COR-L47 (cell line): ENCODE results near the gene AQP7.
"Not testable (repeated sequence)": the region's sequence is repeated elsewhere in the genome, so short reads cannot be mapped to it uniquely, and the experiment has no call there.

ENCODE experiments used
- DNase-seq: peaks from one replicate; lab custom pipeline; 2025; lab: John Stamatoyannopoulos, UW

AQP7 gene

DNA sequence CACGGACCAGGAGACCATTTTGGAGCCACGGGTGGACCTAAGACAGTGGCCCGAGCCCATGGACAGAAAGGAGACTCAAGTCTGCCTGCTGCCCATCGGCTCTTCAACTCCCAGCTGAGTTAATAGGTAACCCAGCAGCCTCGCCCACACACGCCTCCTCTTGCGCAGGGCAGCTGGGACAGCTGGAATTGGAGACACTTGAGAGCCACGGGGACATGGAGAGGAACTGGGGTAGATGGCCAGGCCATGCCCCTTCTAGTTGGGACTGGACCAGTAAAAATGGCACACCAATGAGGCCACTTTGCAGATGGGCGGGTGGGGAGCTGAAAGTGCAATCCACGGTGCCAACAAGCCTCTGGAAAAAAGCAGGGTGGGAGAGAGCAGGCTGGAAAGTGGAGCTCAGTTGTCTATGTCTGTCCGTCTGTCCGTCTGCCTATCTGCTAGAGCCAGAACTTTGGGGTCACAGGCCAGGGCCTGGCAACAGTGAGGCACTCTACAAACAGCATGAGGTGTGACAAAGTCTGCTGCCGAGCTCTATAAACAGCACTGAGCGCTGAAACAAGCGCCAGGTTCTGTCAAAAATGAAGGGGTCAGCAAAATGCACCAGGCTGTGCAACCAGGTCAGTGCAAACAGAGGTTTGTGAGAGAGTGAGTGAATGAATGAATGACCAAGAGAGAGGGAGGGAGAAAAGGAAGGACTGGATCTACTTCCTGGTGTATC, 7.0 kb downstream of the AQP7 start:
- not testable (repeated sequence) for DNase-seq

DNA sequence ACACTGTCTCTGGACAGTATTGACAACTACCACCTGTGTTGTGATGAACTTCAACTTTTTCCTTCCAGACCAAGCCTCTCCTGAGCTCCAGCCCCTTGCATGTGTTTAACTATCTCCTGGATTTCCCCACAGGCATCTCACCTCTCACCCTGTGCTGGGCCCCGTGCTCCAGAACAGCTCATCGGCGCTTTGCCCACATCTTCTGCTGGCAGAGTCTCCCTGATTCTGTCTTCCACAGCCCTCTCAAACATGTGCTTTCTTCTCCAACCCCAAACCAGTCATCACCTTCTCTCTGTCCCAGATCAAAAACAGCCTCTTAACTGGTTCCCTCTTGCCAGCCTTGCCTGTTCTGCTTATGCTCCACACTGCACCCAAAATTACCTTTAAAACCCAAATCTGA, 8.4 kb downstream of the AQP7 start:
- DNase-seq: not testable (repeated sequence)

DNA sequence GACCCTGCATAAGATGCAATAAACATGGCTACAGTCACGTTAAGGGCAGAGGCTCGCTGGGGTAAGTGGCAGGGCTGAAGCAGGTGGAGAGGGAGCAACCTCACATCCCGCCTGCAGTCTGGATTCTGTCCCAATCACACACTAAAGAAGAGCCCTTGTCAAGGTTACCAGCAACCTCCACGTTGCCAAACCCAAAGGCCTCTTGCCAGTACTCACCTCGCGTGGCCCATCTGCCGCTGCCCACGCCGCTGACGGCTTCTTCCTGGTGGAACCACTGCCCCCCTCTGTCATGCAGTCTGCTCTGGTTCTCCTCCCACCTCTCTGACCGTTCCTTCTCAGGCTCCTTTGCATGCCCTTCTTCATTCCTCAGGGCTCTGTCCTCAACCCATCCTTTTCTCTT, 8.8 kb downstream of the AQP7 start:
- DNase-seq: no peak

DNA sequence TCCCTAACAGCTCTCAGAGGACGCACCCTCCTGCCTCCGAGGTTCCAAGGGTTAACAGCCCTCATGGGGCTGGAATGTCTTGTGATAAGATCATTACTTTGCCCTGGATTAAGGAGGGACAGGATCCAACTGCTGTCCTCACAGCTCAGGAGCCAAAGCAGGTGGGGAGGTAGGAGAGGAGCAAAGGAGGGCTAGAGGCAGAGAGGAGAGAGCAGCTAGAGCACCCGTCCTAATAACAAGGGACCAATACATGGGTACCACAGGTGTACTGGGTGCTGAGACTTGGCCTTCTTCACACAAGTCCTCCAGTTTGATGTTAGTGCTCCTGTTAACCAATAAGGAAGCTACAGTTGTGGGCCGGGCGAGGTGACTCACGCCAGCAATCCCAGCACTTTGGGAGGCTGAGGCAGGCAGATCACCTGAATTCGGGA, 9.8 kb downstream of the AQP7 start:
- DNase-seq: not testable (repeated sequence)

DNA sequence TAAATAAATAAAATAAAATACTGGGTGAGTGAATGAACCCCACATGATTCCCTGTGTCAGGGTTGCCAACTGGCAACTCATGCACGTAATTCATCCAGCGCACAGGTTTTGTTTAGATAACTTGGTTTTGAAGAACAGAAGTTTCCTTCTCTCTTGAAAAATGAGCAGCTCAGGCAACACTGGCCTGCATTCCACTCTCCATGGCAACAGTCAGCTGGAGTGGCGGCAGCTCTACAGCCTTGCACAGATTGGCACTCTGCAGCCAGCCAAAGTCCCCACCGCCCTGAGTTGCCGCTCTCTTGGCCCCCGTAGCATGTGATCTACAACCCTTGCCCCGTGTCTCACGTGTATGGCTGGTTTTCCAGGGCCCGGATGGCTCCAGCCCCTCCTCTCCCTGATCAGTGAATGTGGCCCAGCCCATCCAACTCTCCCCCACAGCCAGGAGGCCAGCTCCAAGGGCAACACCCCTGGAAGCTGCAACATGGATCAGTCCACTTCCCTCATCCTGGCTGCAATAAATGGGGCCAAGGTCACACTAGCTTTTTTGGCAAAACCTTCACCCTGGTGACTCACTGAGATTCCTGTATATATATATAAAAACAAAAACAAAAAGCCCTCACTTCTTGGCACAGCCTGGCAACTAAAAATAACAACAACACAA, 11.1 kb downstream of the AQP7 start:
- DNase-seq: not testable (repeated sequence)

DNA sequence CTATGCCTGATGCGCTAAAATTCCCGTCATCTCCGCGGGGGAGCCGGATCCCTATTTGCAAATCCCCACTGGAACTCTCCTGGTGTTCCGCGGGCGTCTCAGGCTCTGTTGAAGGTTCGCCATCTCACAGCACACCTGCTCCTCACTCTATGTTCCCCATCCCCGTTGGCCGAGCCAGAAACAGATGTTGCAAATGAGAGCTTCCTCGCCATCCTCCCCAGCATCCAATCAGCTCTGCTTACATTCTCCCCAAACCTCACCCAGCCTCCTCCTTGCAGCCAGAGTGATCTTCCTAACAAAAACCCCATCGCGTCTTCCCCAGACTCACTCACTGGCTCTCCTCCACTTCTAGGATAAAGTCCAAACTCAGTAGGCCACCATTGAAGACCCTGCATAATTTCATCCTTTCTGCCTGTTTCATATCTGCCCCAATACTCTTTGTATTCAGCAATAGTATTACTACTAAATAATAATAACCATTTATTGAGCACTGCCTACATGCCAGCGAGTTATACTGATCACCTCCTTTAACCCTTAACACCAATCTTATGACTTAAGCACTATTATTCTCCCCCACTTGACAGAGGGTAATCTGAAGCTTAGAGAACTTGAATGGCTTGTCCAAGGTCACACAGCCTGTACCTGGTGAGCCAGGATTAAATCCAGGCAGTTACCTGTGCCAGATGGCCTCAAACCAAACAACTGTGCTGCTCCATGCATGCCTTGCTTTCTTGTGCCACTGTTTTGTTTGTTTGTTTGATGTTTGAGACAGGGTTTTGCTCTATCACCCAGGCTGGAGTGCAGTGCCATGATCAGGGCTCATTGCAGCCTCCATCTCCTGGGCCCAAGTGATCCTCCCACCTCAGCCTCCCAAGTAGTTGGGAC, 14.0 kb downstream of the AQP7 start:
- DNase-seq: no peak

DNA sequence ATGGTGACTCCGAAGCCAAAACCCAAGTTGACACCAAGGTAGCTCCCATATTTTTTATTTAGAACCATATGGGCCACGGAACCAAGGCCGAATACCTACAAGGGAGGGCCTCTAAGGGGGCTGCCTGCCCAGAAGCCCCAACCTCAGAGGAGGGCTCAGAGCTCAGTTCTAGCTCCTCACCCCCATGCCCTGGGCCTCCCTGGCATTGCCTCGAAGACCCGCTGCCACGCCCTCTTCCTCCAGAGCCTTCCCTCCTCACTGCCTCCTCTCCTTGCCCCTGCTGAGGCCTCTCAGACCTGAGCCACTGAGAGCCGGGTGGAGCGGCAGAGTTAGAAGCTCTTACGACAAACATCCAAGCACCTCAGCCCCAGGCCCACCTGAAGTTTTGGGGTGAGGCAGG, 15.4 kb downstream of the AQP7 start:
- DNase-seq: not testable (repeated sequence)

DNA sequence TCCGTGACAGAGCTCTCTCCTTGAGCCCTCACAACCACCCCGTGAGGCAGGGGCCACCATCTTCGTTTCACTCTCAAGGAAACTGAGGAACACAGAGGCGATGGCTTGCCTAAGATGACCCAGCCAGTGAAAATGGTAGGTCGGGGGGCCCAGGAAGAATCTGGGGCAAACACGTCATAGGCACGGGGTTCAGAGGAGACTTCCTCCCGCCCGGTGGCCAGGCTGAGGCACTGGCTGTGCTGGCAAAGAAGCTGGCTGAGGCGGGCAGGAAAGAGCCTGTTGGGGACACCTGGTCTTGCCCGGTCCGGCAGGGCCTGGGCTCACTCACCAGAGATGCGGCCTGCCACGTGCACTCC, 15.7 kb downstream of the AQP7 start:
- not testable (repeated sequence) for DNase-seq

DNA sequence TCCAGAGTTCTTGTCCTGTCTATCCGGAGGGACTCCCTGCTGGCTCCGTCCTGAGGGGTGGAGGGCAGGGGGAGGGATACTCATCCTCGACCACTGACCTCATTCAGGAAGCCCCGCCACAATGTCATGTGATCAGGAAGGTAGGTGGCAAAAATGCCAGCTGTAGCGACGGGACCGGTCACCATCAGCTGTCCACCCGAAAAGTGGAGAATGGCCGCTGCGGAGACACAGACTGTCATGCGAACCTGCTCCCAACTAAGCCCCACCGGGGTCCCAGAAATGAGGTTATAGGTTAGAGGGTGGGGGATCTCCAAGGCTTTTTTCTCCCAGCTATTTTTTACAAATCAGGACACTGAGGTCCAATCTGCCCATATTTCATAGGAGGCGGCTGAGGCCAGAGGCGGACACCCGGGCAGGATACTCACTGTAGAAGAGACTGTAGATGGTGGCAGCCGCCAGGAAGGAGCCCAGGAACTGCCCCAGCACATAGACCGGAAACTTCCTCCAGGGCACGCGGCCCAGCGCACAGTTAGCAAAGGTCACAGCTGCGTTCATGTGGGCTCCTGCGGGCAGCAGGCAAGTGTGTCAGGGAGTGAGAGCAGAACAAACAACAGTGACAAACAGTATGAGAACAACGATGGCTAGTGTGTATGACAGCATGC, 16.3 kb downstream of the AQP7 start:
- DNase-seq: not testable (repeated sequence)

DNA sequence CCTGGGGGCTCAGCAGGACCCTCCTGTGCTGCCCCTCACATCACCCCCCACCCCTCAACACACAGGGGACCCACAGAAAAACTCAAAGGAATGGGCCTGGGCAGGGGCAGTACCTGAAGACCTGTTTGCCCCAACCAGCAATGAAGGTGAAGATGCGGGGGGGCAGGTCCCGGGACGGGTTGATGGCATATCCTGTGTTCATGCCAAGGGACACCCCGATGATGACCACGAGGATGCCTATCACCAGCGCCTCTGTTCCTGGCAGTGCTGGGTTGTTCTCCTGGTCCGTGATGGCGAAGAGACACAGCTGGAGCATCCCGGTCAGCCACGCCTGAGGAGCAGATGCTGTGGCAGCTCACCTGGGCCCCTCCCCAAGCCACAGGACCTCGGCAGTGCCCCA, 16.8 kb downstream of the AQP7 start:
- not testable (repeated sequence) for DNase-seq

DNA sequence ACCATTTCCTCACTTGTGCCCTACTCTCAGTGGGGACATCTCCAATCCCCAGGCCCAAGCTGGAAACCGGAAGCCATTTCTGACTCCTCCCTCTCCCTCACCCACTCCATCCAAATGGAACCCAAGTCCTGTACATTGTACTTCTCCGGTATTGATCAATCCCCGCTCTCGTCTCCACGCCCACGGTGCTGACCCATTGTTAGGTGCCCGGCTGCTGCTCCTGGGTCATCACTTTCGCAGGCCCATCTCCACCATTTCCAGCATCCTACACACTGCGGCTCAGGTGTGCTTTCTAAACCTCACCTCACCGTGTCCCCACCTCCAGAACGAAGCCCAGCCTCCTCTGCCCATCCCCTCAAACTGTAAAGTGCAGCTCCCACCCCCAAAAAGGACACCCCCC, 19.0 kb downstream of the AQP7 start:
- DNase-seq: not testable (repeated sequence)

DNA sequence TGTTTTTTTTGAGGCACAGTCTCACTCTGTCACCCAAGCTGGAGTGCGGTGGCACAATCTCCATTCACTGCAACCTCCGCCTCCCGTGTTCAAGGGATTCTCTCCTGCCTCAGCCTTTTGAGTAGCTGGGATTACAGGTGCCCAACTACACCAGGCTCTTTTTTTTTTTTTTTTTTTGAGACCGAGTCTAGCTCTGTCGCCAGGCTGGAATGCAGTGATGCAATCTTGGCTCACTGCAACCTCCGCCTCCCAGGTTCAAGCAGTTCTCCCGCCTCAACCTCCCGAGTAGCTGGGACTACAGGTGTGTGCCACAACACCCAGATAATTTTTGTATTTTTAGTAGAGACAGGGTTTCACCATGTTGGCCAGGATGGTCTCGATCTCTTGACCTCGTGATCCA, 20.0 kb downstream of the AQP7 start:
- DNase-seq: not testable (repeated sequence)

DNA sequence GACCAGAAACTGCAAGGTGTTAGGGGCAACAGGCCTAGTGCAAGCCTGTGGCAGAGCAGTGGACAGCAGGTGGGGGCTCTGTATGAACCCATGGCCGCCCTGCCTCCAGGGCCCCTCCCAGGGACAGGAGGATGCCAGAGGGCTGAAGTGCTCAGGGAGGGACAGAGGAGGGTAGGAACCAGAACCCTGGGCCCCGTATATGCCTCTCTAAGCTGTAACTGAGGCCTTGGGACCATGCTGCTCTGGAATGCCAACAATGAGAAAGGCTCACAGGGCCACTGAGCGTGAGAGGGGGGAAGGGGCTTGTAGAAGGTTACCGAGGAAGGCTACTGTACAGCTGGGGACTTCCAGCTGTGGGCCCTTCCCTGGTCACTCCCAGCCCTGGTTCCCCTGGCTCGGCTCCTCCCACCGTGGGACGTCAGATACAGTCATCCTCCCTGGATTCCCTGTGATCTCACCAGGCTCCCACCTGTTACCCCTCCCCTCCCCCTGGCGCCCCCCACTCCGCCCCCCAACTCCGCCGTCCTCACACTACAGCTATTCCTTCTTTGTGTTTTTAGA, 21.1 kb downstream of the AQP7 start:
- no peak for DNase-seq

DNA sequence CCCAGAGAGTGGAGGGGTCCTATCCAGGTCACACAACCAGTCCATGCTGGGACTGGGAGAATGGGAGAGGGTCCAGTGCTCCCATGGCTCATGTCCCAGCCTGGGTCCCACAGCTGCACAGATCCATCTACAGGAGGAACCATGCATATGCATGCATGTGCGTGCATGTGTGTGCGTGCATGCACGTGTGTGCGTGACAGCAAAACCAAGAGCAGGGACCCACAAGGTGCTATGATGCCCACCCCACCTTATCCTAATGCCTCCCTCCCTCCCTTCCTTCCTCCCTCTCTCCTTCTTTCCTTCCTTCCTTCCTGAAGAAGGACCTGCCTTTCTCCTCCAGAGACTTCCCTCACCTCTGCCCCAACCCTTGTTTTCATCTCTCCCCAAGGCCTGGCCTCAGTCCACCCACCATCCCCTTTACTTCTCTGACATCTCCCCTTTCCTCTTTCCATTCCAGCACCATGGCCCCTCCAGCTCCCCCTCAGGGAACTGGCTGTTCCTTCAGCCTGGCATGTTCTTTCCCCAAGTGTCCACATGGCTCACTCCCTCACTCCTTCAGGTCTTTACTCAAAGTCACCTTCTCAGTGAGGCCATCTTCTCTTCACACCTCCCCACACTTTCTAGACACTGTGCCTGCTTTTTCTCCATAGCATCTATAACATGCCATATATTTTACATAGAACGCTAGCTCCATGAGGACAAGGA, 21.8 kb downstream of the AQP7 start:
- no peak for DNase-seq

DNA sequence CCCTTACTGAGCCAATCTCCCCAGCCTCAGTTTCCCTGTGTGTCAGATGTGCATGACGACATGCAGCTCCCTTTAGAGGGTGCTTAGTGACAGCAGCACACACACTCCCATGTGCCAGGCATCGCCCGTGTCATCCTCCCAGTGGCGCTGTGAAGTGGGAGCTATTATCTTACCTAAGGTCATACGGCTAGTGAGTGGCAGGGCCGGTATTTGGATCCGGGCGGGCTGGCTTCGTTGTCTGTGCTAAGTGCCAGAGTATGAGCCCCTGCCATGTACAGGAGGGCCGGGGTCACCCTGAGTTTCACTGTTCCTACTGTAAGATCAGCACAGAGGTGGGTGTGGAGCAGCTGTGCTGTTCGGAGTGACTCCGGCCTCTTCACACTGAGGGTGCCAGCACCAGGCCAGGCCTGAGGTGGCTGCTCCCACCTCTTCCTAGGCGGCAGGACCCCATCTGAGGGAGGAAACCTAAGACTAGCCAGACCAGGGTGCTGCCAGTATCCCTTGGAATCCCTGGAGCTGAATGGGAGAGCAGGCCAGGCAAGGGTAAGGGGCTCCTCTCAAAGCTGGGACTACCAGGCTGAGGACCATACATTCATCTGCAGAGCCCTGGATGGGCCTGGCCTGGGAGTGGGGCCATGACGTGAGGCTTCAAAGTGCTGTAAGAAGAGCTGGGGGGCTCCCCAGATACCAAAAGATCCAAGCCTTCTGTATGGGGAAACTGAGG, 22.5 kb downstream of the AQP7 start:
- no peak for DNase-seq

DNA sequence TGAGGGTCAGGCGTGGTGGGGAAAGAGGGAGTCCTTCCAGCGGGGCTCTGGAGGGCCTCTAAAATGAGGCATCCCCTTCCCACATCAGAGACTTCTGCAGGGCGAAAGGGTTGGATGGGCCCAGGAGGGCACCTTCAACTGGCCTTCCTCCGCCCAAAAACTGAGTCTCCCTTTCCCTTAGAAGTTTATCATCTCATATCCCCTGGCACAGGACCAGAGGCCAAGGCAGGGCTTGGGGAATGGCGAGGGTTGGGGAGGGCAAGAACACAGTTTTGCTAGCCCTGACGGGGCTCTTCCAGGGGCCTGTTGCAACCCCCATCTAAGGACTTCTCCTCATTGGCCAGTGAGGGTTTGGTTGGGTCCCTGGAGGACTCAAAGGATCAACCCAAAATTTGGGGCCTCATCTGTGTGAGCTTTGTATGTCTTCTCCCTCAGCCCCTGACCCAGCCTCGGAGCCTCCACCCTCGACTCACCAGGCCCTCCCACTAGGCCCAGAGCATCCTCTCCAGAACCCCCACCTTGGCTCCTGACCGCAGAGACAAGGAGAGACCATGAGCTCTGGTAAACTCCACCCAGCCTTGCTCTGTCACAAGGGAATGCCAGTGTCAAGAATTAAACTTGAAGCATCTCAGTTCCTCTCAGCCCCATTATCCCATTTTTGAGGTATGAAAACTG, 24.1 kb downstream of the AQP7 start:
- DNase-seq: no peak

DNA sequence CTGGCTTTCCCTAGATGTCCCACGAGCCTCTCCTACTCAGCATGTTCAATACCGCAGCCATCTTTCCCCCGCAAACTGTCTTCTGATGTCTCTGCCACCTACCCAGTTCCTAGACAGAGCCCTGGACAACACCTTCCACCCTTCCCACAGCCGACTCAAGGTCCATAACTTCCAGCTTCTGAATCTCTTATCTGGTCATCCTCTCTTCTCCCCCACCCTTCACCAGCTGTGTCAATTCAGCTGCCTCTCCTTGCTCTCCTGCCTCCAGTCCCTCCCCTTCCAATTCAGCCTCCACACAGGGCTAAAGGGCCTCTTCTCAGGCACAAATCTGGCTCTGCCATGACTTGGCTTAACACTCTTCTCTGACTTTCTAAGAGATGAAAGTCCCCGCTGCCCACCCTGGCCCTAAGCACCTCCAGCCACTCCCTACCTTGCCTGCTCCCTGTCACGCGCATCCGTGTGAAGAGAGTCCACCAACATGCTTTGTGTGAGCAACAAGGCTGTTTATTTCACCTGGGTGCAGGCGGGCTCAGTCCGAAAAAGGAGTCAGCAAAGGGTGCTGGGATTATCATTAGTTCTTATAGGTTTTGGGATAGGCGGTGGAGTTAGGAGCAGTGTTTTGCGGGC, 25.2 kb downstream of the AQP7 start:
- DNase-seq: no peak

DNA sequence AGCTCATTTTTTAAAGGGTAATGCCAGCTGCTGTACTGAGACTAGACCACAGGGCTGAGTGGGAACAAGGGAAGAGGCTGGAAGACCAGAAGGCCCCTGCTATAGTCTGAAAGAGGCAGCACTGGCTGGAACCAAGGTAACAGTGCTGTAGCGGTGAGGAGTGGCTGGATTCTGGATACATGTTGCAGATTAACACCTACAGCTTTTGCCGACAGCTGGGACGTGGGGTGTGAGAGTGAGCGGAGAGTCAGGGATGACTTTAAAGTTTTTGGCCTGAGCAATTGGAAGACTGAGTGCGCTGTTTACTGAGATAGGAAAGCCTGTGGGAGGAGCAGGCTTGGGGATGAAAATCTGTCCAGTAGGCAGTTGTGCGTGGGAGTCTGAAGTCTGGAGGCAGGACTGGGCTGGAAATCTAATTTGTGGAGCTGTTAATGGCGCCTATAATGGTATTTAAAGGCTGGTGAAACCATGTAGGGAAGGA, 26.5 kb downstream of the AQP7 start:
- DNase-seq: no peak

DNA sequence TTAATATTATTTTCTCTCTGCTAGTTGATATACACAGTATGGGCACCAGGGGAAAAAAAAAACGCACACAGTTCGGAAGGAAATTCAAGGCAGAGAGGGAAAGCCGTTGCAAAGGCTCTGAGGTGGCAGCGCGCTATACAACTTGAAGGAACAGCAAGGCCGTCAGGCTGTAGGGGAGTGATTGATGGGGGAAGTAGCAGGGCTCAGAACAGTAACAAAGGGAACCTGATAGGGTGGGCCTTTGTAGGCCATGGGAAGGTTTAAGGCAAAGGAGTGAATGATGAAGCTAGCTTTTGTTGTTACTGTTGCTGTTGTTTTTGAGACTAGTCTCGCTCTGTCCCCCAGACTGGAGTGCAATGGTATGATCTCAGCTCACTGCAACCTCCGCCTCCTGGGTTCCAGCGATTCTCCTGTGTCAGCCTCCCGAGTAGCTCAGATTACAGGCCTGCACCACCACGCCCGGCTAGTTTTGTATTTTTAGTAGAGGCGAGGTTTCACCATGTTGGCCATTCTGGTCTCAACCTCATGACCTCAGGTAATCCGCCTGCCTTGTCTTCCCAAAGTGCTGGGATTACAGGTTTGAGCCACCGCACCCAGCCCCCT, 27.0 kb downstream of the AQP7 start:
- no peak for DNase-seq
